ENCODE measurements around the gene ALOX12B.
"Not testable (repeated sequence)": the region's sequence is repeated elsewhere in the genome, so short reads cannot be mapped to it uniquely, and the experiment has no call there.

ALOX12B gene

GRCh38 chr17:8067806-8068205 lies 19.7 kb downstream of the ALOX12B start:
- no peak for DNase-seq (ENCODE audit: low read depth in 4 of 4, low spot score in 1 of 4)

- DNase-seq (ENCODE audit: low read depth in 4 of 4, low spot score in 1 of 4), result no peak
Observed at GRCh38 chr17:8066841-8067775, 20.4 kb downstream of the ALOX12B start.

GRCh38 chr17:8064561-8065019 lies 22.9 kb downstream of the ALOX12B start:
- no peak for DNase-seq (ENCODE audit: low read depth in 4 of 4, low spot score in 1 of 4)

DNA sequence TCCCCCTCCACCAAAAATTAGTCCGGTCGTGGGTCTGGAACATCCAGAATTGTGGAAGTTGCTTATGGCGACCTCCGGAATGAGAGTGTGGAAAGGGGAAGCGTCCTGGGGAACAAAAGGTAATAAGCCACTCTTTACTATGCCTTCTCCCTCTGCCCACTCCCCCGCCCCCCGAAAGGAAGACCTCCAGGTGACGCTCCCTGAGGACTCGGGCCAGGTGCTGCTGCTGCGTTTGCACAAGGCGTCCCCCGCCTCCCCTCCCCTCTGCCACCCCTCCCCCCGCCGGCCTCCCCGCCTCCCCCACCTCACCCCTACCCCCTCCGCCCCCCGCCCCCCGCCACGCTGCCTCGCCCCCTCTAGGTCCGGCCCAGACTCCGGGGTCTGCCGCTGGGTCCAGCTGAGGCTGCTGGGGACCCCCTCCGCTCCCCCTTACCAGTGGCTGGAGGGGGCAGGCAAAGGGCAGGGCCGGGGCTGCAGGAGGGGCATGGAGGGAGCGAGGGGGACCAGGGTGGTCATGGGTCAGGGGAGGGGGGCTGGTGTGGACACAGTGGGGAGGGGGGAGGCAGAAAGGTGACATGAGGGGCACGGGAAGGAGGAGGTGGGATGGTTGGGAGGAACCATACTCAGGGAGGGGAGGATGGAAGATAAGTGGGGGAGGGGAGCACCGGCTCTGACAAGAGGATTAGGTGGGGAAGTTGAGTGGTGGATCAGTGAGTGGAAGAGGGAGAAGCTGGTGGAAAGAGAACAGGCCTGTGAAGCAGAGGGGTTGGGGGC lies 23.6 kb downstream of the ALOX12B start:
- DNase-seq (ENCODE audit: low read depth in 4 of 4, low spot score in 1 of 4), result no peak

DNA sequence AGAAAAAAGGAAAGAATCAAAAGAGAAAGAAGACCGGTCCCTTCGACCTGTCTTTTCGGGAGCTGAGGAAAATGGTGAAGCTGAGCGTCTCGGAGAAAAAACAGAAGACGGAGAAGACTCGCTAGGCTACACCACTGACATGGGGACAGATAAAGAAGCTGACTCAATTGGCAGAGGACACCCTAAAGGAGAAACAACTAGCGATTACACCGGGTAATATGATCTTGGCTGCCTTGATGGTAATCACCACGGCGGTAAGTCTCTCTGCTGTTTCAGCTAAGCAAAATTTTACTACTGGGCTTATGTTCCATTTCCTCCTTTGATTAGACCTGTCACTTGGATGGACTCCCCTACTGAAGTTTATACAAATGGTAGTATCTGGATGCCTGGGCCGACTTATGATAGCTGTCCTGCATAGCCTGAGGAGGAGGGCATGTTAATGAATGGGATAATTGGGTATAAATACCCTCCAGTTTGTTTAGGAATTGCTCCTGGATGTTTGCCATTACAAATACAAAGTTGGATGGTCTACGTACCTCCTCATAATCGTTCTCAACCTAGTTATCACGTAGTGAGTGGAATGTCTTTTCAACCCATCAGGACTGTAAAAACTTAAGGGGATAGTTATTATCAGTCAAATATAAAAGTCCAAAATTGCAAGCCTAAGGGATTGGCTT lies 24.6 kb downstream of the ALOX12B start:
- no peak for DNase-seq (ENCODE audit: low read depth in 4 of 4, low spot score in 1 of 4)

GRCh38 chr17:8062435-8062806 lies 25.1 kb downstream of the ALOX12B start:
- DNase-seq (ENCODE audit: low read depth in 4 of 4, low spot score in 1 of 4), result no peak

GRCh38 chr17:8061851-8062250 lies 25.7 kb downstream of the ALOX12B start:
- not testable (repeated sequence) for DNase-seq (ENCODE audit: low read depth in 4 of 4, low spot score in 1 of 4)

GRCh38 chr17:8060274-8060673 lies 27.2 kb downstream of the ALOX12B start:
- peak in 3 of 4 experiments; percentile 36 to 44 (median 41) for DNase-seq (ENCODE audit: low read depth in 4 of 4, low spot score in 1 of 4)

- DNase-seq (ENCODE audit: low read depth in 4 of 4, low spot score in 1 of 4), result no peak
Observed at GRCh38 chr17:8059131-8059530, 28.4 kb downstream of the ALOX12B start.

GRCh38 chr17:8057691-8058114 lies 29.8 kb downstream of the ALOX12B start:
- DNase-seq (ENCODE audit: low read depth in 4 of 4, low spot score in 1 of 4), result no peak

- DNase-seq (ENCODE audit: low read depth in 4 of 4, low spot score in 1 of 4), result no peak
Observed at GRCh38 chr17:8056976-8057625, 30.4 kb downstream of the ALOX12B start.

DNA sequence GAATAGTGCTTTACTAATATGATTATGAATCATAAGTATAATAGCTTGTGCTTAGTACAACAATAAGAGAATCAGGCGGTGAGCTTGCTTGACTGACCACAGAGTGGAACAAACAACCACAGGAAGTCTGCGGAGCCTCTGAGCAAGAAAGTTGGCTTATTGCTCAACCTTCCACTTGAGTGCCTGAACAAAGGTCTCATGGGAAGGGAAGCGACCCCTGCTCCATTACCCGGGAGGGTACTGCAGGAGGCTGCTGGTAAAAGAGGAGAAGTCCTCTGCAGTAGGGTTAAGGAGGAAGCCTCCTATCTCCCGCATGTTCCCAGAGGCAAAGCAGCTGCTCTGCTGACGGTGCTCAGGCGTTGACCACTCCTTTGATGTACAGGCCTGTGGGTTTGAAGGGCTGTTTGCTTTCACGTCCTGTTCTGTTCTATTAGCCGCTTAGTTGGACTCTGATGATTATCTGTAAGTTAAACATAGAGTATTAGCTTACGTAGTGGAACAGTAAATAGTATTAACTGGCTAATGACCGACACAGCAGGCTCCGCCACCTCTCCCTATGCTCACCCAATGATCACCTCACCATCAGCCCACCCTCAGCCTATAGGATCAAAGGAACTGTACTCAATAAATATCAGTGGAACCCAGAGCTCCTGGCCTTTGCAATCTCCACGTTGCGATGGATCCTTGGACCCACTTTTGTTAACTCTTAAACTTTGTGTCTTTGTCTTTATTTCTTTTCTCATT lies 31.1 kb downstream of the ALOX12B start:
- DNase-seq (ENCODE audit: low read depth in 4 of 4, low spot score in 1 of 4), result no peak

DNA sequence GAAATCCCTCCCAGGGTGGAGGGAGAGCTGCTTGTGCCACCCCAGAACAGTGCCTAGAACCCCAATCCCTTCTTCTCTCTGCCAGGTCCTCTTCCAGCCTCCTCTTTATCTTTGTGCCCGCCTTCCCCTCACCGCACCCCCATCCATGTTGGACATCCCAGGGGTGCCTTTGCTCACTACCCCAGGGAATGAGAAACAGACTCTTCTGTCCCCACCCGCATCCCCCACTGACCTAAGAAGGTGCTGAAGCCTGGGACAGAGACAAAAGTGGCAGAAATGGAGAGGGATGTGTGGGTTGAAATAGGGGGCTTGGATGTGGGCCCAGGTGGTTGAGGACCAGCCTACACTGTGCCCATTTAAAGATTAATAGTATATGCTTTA lies 31.7 kb downstream of the ALOX12B start:
- DNase-seq (ENCODE audit: low read depth in 4 of 4, low spot score in 1 of 4), result no peak

DNA sequence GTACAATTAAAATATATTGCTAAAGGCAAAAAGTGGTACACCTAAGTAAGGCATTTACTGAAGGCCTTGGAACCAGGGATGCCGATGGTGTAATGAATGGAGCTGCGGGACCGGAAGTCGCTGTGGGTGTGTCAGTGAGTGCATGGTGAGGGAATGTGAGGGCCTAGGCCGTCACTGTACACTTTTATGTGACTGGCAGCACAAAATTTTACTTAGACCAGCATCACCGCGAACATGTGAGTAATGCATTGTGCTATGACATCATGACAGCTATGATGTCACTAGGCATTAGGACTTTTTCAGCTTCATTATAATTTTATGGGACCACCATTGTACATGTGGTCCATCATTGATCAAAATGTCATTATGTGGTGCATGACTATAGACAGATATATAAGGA lies 33.9 kb downstream of the ALOX12B start:
- no peak for DNase-seq (ENCODE audit: low read depth in 4 of 4, low spot score in 1 of 4)

DNA sequence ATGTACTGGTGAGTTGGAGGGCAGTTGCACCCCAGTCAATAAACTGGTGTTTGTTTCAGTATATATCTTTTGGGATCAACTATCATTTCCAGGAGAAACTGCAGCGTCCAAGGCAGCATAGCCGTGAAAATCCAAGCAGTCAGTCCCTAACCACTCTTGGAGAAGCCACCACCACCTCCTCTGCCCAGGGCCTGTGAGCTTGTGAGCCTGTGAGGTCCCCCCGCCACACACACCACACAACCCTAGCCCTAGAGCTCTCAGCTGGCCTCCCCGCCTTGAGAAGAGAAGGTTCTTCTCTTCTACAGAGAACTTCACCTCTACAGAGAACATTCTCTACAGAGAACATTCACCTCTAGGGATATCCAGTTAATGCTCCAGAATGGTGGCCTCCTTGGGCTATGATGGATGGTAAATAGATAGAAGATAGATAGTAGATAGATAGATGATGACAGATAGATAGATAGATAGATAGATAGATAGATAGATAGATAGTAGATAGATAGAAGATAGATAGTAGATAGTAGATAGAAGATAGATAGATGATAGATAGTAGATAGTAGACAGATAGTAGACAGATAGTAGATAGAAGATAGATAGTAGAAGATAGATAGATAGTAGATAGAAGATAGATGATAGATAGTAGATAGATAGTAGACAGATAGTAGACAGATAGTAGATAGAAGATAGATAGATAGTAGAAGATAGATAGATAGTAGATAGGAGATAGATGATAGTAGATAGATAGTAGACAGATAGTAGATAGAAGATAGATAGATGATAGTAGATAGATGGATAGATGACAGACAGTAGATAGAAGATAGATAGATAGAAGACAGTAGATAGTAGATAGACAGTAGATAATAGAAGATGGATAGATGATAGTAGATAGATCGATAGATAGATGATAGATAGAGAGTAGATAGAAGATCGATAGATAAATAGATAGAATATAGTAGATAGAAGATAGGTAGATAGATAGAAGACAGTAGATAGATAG lies 35.0 kb downstream of the ALOX12B start:
- DNase-seq (ENCODE audit: low read depth in 4 of 4, low spot score in 1 of 4), result no peak

- DNase-seq (ENCODE audit: low read depth in 4 of 4, low spot score in 1 of 4), result no peak
Observed at GRCh38 chr17:8051831-8052230, 35.7 kb downstream of the ALOX12B start.

DNA sequence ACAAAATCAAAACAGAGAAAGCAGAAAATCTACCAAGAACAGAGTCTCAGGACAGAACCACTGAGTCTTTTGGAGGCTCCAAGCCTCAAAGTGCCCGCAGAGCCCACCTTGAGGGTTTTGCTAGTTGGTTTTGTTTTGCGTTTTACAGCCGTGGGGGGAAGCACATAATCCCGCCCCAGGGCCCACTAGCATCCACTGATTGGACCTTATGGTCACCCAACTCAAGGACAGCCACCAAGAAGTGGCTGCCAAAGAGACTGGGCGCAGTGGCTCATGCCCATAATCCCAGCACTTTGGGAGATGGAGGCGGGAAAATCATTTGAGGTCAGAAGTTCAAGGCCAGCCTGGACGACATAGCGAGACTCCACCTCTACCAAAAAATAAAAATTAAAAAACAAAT lies 38.8 kb downstream of the ALOX12B start:
- DNase-seq (ENCODE audit: low read depth in 4 of 4, low spot score in 1 of 4), result no peak

DNA sequence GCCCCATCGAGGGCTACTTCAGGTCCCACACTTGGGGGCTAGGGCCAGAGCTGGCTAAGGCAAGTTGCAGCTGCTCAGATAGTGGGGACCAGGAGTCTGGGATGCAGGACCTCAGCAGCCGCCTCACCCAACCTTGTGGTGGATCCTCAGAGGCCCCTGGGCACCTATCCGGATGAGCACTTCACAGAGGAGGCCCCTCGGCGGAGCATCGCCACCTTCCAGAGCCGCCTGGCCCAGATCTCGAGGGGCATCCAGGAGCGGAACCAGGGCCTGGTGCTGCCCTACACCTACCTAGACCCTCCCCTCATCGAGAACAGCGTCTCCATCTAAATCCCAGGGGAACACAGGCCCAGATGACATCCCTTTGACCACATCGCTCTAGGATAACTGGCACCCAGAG lies 39.3 kb downstream of the ALOX12B start:
- DNase-seq (ENCODE audit: low read depth in 4 of 4, low spot score in 1 of 4), result no peak

DNA sequence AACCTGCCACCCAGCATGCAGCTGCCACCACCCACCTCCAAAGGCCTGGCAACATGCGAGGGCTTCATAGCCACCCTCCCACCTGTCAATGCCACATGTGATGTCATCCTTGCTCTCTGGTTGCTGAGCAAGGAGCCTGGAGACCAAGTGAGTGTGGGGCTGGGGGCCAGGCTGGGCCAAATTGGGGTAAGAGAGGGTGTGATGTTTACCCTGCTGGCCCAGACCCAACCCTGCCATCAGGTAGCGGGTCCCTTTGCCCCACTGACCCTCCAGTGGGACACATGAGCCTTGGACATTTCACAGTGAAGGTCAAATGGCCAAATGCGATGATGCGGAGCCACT lies 39.8 kb downstream of the ALOX12B start:
- DNase-seq (ENCODE audit: low read depth in 4 of 4, low spot score in 1 of 4), result no peak

All from stimulated activated CD4-positive, alpha-beta T cell treated with anti-CD3 and anti-CD28 coated beads, Interleukin-1b, Interleukin-23, amount 100 ng/mL, for 24 hours (primary cell).